Activated CD8-positive, alpha-beta memory T cell treated with anti-CD3 and anti-CD28 coated beads, Interleukin-2, amount 50 U/mL, for 48 hours (primary cell): ENCODE measurements around the gene DNAJB1.
A peak's percentile ranks its signal among the peaks of the same experiment; 100 is the strongest.
"Not testable (repeated sequence)": the region's sequence is repeated elsewhere in the genome, so short reads cannot be mapped to it uniquely, and the experiment has no call there.

Source experiments
- DNase-seq: peaks from one replicate; pipeline ENCODE4 v3.0.0-alpha.2; 2020

The DNAJB1 gene

GRCh38 chr19:14552006-14552360 is 33.8 kb upstream of the DNAJB1 start:
- DNase-seq: not testable (repeated sequence)

- DNase-seq: peak; percentile 81
These were observed 33.2 kb upstream of the DNAJB1 start for GRCh38 chr19:14551134-14552005.

- no peak for DNase-seq
These were observed 32.1 kb upstream of the DNAJB1 start for GRCh38 chr19:14550201-14550754.

GRCh38 chr19:14545716-14546082 is 27.5 kb upstream of the DNAJB1 start:
- no peak for DNase-seq

GRCh38 chr19:14544977-14545715 is 26.9 kb upstream of the DNAJB1 start:
- DNase-seq: no peak

GRCh38 chr19:14544047-14544446 is 25.9 kb upstream of the DNAJB1 start:
- DNase-seq: no peak

GRCh38 chr19:14542711-14543328 is 24.6 kb upstream of the DNAJB1 start:
- no peak for DNase-seq

- not testable (repeated sequence) for DNase-seq
These were observed 23.8 kb upstream of the DNAJB1 start for GRCh38 chr19:14541979-14542378.

- DNase-seq: no peak
These were observed 22.7 kb upstream of the DNAJB1 start for GRCh38 chr19:14540741-14541525.

GRCh38 chr19:14536926-14537692 is 18.9 kb upstream of the DNAJB1 start:
- peak; percentile 68 for DNase-seq

GRCh38 chr19:14533450-14533849 is 15.3 kb upstream of the DNAJB1 start:
- DNase-seq: no peak

- no peak for DNase-seq
These were observed 12.3 kb upstream of the DNAJB1 start for GRCh38 chr19:14530506-14530905.

- DNase-seq: no peak
These were observed 11.8 kb upstream of the DNAJB1 start for GRCh38 chr19:14530005-14530348.

- DNase-seq: peak; percentile 100
These were observed 11.2 kb upstream of the DNAJB1 start, which contains the start of gene TECR for GRCh38 chr19:14529254-14530004. Gene TECR (plus strand): TSS chr19:14529594. CDS start chr19:14529697, 103 bp downstream.

GRCh38 chr19:14528419-14529253 is 10.4 kb upstream of the DNAJB1 start:
- no peak for DNase-seq

GRCh38 chr19:14526423-14526822 is 8.2 kb upstream of the DNAJB1 start:
- no peak for DNase-seq

- no peak for DNase-seq
These were observed 7.5 kb upstream of the DNAJB1 start for GRCh38 chr19:14525729-14526128.

- DNase-seq: no peak
These were observed 2.3 kb upstream of the DNAJB1 start for GRCh38 chr19:14520543-14520942.

- no peak for DNase-seq
These were observed 1.7 kb upstream of the DNAJB1 start for GRCh38 chr19:14519860-14520407.
